Spinal cord (tissue), 10 donors: Measurements from ENCODE around the gene RUBCNL. TPM values are rescaled to one million over a fixed set of nuclear protein-coding genes. Genes with fewer than 3 reads are reported as not detected.

Source experiments
- DNase-seq, 6 donors: peaks; one replicate each; pipeline versions ENCODE4 v3.0.0 to v3.0.0-alpha.2; 2013 to 2015; ENCODE audit warnings: low spot score in 6 of 6, low read depth in 4 of 6
- H3K27ac ChIP-seq: one replicate; pipeline ENCODE4 v1.5.1; 2013; ENCODE audit warnings: low read depth, low read length, control low read depth
- H3K27me3 ChIP-seq: one replicate; pipeline ENCODE4 v1.6.1; 2013; ENCODE audit warnings: low read length; ENCODE audit not compliant: control insufficient read depth, insufficient read depth
- H3K36me3 ChIP-seq: one replicate; pipeline ENCODE4 v1.6.1; 2013; ENCODE audit warnings: low read length; ENCODE audit not compliant: control insufficient read depth, insufficient read depth
- H3K4me1 ChIP-seq: one replicate; pipeline ENCODE4 v1.6.1; 2013; ENCODE audit warnings: low read length; ENCODE audit not compliant: control insufficient read depth, insufficient read depth
- H3K4me3 ChIP-seq: one replicate; pipeline ENCODE4 v1.5.1; 2013; ENCODE audit warnings: low read depth, low read length, control low read depth
- H3K9me3 ChIP-seq: one replicate; pipeline ENCODE4 v1.6.1; 2013; ENCODE audit warnings: low read length; ENCODE audit not compliant: control insufficient read depth, insufficient read depth
- WGBS: methylation state at CpG from one replicate; pipeline ENCODE4 v1.1.5; 2013; ENCODE audit warnings: missing lambda C conversion rate; ENCODE audit not compliant: insufficient coverage; 5-methylcytosine and 5-hydroxymethylcytosine counted together
- polyA plus RNA-seq, 2 donors: library from polyadenylated mRNA; unstranded; fragments of 120-200 nt; gene quantifications; one replicate each; pipeline ENCODE4 v1.2.1, GENCODE V29; 2013; ENCODE audit not compliant: insufficient read length in 2 of 2
- small RNA-seq: library from RNA; depleted of rRNA; stranded (forward); fragments of <200 nt; gene quantifications from one replicate; pipeline ENCODE3, GENCODE V24; 2014; ENCODE audit warnings: low replicate concordance
- total RNA-seq, 2 donors: library from RNA; depleted of rRNA in 1 of 2; stranded (reverse); fragments of 120-200 nt in 1 of 2; fragments of >200 nt in 1 of 2; gene quantifications; one replicate each; pipeline versions ENCODE4 v1.2.3 to v1.2.4, GENCODE V29; 2013 to 2014
- donor health status: healthy.

Gene RUBCNL
- total and polyA plus RNA-seq, 4 donors = 5.6 to 8.7 (median 7.2) TPM

- no peak overlapping the region for H3K27ac ChIP-seq
- no CpG with 5 or more reads among the region's 3 CpGs for WGBS
- H3K36me3 ChIP-seq = no peaks in the 10 kb centered on the region
- H3K4me3 ChIP-seq = no peak overlapping the region
- DNase-seq = no peak
- no peaks in the 10 kb centered on the region for H3K27me3 ChIP-seq
- H3K9me3 ChIP-seq = peaks cover 2% of the 10 kb centered on the region
- H3K4me1 ChIP-seq = no peaks in the 10 kb centered on the region
Measured at GRCh38 chr13:46296921-46297320, 90.1 kb downstream of the RUBCNL start.

GRCh38 chr13:46296115-46296822 lies 90.8 kb downstream of the RUBCNL start:
- Histone ChIP-seq H3K27me3 (no peaks in the 10 kb centered on the region), H3K27ac (no peak overlapping the region), H3K36me3 (no peaks in the 10 kb centered on the region), H3K4me3 (no peak overlapping the region), H3K4me1 (no peaks in the 10 kb centered on the region), H3K9me3 (peaks cover 2% of the 10 kb centered on the region)
- DNase-seq = peak in 1 of 6 donors; percentile 8
- 100% methylated on average over 2 of the region's 3 CpGs for WGBS

GRCh38 chr13:46295491-46296114 lies 91.4 kb downstream of the RUBCNL start:
- H3K4me1 ChIP-seq = no peaks in the 10 kb centered on the region
- H3K9me3 ChIP-seq = peaks cover 2% of the 10 kb centered on the region
- no peak overlapping the region for H3K27ac ChIP-seq
- H3K27me3 ChIP-seq = no peaks in the 10 kb centered on the region
- no peak overlapping the region for H3K4me3 ChIP-seq
- H3K36me3 ChIP-seq = no peaks in the 10 kb centered on the region
- 59% methylated on average over 4 of the region's 7 CpGs for WGBS
- peak in 1 of 6 donors; percentile 14 for DNase-seq

GRCh38 chr13:46293436-46293835 lies 93.6 kb downstream of the RUBCNL start:
- Histone ChIP-seq H3K9me3 (no peaks in the 10 kb centered on the region), H3K4me3 (no peak overlapping the region), H3K4me1 (no peaks in the 10 kb centered on the region), H3K36me3 (no peaks in the 10 kb centered on the region), H3K27me3 (no peaks in the 10 kb centered on the region), H3K27ac (no peak overlapping the region)
- no peak for DNase-seq
- WGBS = no CpG with 5 or more reads among the region's 3 CpGs

Small RNA genes lying within 50 kb of the gene (small RNA-seq; reads per million reads assigned to genes)
- 22.6 reads per million, percentile 97 among the genes with 10 or more reads in this experiment for gene RNU2-6P
- gene RNU6-68P = not detected

Other genes starting within 250 kb of the RUBCNL start
- 10 to 100 TPM; 13.7 to 65.1 TPM for gene LCP1, start 205.1 kb downstream of the RUBCNL start, total RNA-seq
- gene LCP1, start 205.1 kb downstream of the RUBCNL start, polyA plus RNA-seq = 10 to 100 TPM; 13.8 to 20.4 TPM
- gene LRRC63, start 175.3 kb downstream of the RUBCNL start, total RNA-seq = under 1 TPM; 0.61 to 0.79 TPM
- under 1 TPM; 0.73 to 0.78 TPM for gene LRRC63, start 175.3 kb downstream of the RUBCNL start, polyA plus RNA-seq
- 10 to 100 TPM; 13.4 to 19.0 TPM for gene LRCH1, start 165.9 kb upstream of the RUBCNL start, total RNA-seq
- 10 to 100 TPM; 14.0 to 15.2 TPM for gene LRCH1, start 165.9 kb upstream of the RUBCNL start, polyA plus RNA-seq